GM20431 (cell line): ENCODE results near the gene SLC43A2.

Experiments used
- in situ Hi-C: fragments of 300-500 bp; cut with MseI, MboI; formaldehyde crosslinking; loops from one replicate; pipeline ENCODE4 v1.15.0; 2020; ENCODE audit warnings: low sequenced_read_pairs; ENCODE audit not compliant: unreplicated experiment

The SLC43A2 gene

DNA sequence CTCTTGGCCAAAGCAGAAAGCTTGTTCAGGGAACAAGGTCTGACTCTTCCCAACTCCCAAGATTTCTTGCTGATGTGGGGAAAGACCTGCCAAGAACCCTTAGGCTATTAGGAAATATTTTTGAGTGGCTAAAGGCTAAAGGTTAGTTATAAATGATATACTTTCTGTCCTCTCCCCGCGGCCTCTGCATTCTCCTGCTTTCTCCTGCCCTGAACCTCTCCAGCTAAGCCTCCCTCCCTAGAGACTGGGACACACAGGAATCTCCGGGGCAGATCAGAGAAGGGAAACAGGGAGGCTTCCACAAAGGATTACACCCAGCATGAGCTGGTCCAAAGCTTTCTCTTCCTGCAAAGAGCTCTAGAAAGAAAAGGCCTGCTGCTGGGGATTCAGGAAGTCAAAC is 2.3 kb downstream of the SLC43A2 start:
- in situ Hi-C loops = no loop called here

DNA sequence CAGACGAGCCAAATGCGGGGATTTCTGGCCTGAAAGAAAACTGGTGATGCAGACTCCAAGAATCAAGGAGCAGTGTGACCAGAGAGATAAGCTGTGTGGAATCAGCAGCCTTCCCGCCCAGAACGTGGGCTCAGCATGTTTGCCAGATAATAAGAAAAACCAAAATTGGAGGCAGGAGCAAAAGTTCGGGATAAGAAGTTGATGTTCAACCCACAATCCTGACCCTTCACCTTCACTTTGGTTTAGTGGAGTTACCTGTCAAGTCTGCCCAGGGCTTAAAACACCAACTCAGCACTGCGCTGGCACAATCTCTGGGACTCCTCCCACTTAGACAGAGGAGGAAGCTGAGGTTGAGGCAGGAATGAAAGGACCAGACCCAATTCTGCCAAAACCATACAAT is 3.1 kb downstream of the SLC43A2 start:
- in situ Hi-C loops = no loop called here

DNA sequence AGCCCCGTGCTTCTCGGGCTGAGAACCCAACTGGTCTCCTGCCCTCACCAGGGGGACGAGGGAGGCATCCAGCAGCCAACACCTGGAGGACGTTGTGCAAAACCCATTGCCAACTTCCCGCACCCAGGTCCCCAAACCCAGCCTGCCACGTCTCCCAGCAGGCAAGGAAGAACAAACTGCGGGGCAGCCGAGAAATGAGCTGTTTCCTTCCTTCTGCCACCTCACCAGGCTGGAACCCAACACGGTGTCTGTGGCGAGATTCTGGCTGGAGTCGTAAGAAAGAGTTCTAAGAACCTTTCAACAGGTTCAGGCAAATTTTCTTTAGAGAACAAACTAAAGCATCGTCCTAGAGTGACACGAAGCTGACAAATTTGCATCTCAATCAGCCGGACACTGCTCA is 3.6 kb downstream of the SLC43A2 start:
- in situ Hi-C loops = no loop called here

DNA sequence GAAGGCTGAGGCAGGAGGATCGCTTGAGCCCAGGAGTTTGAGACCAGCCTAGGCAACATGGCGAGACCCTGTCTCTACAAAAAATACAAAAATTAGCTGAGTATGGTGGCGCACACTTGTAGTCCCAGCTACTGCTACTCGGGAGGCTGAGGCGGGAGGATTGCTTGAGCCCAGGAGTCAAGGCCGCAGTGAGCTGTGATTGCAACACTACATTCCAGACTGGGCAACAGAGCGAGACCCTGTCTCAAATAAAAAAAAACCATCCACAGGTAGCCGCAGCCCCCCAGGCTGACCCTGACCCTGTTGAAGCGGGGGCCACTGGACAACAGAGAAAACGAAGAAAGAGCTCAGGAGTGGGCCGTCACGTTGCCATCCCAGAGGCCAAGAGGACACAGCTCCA is 4.0 kb downstream of the SLC43A2 start:
- in situ Hi-C loops = no loop called here

DNA sequence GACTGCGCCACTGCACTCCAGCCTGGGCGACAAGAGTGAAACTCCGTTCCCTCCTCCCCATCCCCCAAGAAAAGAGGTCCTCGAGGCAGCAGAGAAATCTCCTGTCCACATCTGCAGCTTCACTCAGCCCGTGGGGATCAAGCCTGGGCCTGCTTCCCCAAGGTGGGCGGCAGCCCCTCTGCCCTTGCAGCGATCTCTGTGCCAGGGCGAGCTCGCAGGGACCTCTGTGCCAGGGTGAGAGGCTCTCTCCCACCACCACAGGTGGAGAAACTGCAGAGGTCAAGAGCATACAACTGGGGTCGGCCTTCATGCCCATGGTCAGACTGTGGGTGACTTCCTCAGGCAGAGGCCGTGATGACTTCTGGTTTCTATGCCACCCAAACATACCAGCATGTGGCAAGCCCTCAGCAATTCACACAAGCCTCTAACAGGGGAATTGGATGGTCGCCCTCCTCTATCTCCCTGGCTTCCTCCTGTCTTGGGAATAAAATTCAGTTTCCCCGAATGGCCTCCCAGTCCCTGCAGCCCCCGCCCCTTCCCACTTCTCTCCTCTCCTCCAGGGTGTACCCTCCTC is 5.5 kb downstream of the SLC43A2 start:
- in situ Hi-C loops = no loop called here

DNA sequence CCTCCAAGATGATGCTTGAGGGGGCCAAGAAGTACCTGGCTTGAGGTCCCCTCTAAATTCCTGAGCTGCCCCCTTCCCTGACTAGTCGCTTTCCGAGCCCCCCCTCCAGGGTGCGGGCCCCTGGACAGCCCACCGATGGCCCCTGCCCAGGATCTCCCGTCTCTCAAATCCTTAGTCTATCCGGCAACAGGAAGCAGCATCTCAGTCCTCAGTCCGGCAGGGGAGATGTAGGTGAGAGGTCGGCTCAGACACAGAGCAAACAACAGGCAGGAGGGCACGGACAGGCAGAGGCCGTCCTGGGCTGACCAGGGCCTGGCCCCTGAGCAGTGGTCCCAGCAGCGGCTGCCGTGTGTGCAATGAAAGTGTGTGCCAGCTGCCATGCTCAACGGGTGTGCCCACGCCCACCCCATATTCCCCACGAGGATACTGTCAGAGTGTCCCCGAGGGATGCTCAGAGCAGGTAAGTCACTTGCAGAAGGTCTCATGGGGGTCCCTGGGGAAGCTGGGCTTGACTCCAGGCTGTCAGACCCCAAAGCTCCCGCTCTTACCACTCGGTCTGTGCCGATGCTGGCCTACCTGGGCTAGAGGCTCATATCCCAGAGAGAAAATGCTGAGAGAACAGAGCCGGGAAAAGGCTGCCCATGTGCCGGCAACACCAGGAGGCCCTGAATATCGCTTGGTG is 7.2 kb downstream of the SLC43A2 start:
- in situ Hi-C loops = no loop called here

DNA sequence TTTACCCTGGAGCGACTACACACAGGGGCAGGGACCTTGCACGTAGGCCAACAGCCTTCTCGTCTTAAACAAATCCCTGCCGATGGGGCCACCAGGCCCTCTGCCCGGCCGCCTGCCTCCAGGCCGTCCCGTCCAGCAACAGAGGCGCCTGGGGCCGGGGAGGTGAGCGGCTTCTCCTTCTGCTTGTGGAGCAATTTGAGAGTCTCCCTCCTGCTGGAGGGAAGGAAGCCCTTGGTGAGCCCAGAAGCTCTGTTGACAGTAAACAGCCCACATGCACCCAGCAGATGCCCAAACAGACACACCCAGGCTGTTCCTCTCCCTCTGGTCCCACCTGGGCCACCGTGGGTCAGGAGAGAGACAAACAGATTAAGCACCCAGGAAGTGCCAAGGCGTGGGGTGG is 8.1 kb downstream of the SLC43A2 start:
- in situ Hi-C loops = no loop called here

DNA sequence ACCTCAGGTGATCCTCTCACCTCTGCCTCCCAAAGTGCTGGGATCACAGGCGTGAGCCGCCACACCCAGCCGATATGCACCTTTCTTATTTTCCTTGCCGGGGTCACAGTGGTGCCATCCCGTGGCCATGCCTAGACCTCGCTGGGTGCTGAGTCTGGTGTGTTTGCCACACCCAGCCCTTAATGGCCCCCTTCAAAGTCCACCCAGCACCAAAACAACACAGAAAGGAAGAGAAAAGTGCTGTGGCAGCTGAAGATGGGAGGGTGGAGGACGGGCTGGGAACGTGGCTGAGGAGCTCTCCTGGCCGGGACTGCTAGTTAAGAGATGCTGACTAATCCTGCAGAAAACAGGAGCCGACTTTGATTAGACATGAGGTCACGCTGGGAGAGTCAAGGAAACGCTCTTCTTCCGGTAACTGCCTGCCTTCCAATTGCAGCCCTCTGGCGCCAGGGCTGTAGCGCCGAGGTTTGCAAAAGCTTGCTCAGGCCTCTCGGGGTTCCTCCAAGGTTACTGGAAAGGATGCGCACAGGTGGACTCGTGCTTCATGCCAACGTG is 10.9 kb downstream of the SLC43A2 start:
- in situ Hi-C loops = no loop called here

DNA sequence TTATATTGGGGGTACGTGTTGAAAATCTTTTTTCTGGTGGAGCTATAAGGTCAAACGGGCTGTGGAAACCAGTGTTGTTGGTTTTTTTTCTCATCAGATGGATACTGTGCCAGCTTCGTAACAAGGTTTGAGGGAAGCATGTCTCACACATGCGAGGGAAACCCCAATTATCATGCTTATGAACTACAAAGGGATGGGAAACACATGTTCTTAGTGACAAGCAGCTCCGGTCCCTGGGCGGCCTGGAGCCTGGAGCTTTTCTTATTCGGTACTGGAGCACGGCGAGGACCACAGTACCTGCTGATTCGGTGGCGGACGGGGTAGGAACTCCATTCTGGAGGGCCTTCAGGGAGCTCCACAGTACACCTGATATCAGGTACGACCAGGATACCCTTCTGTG is 12.5 kb downstream of the SLC43A2 start:
- in situ Hi-C loops = no loop called here

DNA sequence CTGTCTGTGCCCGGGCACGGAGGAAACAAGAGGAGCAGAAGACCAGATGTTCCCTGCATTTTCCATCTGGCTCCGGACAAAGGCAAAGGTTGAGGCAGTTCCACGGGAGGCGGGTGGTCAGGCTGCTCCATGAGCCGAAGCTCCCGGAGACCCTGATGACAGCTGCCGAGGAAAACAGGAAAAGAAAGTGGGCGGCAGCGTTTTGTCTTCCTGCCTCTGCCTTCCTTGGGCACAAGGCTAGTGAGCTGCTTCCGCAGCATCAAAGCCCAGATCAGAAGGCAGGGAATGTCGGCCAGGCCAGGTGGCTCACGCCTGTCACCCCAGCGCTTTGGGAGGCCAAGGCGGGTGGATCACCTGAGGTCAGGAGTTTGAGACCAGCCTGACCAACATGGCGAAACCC is 16.2 kb downstream of the SLC43A2 start:
- in situ Hi-C loops = no loop called here

DNA sequence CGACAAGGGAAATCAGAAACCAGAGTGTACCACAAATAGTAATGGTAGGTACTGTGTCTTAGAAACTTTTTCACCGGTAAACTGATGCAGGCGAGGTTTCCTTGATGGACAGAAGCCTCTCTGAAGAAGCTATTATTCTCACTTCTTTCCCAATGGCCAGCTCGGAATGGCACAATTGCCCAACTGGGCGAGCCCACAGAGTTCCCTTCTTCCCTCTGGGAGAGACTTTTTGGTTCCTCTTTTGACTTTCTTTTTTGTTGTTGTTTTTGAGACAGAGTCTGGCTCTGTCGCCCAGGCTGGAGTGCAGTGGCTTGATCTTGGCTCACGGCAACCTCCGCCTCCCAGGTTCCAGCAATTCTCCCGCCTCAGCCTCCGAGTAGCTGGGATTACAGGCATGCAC is 16.9 kb downstream of the SLC43A2 start:
- in situ Hi-C loops = no loop called here

DNA sequence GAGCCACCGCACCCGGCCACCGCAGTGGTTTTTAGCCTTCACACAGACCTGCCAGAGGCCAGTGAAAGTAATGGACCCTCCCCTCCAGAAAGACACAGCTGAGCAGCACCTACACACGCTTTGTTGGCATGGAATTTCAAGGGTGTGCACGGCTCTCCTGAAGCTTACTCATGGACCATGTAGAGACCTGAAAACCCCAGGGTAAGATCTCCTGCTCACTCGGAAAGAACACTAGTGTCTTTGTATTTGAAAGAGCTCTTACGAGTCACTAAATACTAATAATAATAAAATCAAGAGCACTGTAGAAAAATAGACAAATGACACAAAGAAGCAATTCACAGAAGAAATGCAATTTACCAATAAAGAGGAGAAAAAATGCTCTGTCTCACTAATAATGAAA is 20.0 kb downstream of the SLC43A2 start:
- in situ Hi-C loops = no loop called here

DNA sequence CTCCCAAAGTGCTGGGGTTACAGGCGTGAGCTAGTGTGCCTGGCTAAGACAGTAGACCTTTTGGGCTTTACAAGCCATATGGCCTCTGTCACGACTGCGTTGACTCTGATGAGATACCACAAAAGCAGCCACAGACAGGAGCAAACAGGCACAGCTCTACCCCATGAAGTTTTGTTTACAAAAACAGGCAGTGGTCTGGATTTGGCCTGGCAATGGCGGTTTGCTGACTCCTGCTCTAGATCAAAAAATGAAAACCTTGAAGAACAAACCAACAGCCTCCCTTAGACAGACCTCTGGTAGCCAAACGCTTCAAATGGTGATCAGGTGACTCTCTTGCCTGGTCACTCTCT is 20.7 kb downstream of the SLC43A2 start:
- in situ Hi-C loops = no loop called here

DNA sequence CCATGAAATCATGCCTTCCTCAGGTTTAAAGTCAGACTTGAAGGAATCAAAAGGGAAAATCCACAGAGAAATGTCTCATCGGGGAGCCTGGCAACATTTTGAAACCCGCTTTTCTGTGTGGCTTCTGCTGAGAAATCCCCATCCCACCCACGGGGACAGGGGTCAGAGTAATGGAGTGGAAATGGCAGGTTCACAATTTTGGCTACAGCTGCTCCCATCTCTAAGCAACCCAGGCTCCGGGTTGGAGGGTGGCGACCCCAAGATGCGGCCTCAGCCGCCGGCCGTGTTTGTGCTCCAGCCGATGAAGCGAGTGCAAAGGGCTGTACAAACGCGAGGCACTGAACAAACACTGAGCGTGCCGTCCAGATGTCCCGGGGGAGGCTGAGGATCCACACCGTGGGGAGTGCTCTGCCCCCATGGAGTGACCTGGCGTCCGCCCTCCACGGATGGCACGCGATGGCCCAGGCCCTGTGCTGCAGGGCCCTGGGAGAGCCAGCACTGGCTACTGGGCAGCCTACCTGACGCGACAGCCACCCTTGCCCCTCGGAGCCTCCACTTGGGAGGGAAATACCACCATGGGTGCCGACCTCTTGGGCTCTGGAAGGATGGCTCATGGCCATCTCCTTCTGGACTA is 22.2 kb downstream of the SLC43A2 start:
- in situ Hi-C loops = no loop called here

DNA sequence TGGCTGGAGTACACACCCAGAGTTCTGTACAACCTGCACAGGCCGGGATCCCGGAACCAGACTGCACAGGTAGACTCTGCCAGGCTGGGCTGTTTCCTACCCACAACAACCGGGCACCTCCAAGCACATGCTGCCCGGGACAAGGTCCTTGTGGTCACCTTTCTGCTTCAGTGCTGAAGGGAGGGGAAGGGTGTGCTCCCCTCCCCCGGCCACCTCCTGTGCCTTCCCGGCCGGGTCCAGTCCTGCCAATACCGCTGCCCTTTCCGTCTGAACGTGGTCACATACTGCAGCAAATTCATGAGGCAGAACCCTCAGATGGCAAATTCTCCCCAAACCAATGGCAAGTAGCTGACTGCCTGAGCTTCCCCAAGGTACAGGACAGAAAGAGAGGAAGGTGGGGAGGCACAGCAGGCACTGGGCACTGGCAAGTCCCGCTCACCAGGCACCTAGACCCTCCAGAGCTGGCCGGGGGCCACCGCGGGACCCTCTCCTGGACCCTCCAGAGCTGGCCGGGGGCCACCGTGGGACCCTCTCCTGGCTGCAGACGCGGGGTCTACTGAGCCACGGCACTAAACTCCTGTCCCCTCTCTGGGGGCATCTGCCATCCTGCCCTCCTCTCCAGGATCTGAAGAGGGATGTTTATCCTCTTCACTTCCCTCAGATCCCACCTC is 22.8 kb downstream of the SLC43A2 start:
- in situ Hi-C loops = no loop called here

DNA sequence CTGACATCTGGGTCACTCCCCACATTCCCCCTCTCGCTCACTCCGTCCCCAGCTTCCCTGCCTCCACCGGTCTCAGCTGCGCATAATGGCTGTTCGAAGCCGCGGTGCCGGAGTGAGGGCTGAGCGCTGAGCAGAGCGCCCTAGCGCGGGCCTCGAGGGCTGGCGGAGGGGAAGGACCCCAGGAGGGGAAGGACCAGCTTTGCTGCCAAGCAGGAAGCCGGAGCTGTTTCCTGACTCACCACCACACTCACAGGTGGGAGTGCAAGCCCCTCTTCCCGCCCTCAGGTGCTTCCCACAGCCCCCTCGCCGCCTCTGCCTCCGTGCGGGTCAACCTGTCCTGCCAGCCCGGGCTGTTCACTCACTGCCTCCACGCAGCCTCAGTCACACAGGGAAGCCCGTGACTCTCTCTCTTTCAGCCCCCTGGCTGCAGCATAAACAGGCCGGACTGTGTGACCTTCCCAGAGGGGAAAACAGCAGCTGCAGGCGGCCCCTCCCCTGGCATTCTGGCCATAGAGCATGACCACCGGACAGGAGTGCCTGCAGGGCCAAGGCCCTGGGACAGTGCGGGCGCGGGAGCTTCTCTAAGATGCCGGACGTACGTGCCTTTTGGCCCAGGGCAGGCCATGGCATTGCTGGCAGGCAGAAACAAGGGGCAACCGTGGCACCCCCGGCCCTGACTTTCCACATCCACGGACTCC is 23.7 kb downstream of the SLC43A2 start:
- in situ Hi-C loops = no loop called here

DNA sequence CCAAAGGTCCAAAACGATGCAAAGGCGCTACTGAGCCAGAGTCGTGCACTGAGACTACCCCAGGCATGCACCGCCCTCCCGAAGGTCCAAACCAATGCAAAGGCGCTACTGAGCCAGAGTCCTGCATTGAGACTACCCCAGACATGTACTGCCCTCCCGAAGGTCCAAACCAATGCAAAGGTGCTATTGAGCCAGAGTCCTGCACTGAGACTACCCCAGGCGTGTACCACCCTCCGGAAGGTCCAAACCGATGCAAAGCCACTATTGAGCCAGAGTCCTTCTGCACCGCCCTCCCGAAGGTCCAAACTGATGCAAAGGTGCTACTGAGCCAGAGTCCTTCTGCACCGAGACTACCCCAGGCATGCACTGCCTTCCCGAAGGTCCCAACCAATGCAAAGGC is 27.1 kb downstream of the SLC43A2 start:
- in situ Hi-C loops = no loop called here

DNA sequence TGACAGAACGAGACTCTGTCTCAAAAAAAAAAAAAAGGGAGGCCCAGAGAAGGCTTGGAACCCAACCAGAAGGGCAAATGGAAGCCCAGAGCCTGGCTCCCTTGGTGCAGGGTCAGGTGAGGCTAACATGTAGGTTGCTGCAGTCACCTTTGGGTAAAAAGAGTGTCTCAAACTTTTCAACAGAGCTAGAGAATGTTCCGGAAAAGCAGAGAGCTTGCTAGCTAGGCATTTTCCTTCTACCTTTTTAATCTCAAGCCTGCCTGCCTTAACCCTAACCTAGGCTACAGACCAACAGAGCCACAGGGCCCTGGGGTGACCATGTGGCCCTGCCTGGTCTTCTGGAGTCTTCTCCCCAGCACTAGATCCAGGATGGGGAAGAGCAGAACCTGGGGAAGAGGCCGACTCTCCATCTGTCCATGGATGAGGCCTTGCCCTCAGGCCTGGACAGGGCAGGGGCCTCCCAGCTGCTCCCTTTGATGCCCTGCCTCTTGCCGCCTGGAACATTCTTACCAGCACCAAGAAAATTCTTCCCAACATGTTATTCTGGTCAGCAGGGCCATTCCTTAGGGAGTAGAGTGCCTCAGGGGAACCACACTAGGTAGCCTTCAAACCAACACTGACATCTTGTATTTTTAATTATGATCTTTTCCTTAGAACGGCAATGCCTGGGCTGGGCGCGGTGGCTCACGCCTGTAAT is 30.1 kb downstream of the SLC43A2 start:
- in situ Hi-C loops = no loop called here

DNA sequence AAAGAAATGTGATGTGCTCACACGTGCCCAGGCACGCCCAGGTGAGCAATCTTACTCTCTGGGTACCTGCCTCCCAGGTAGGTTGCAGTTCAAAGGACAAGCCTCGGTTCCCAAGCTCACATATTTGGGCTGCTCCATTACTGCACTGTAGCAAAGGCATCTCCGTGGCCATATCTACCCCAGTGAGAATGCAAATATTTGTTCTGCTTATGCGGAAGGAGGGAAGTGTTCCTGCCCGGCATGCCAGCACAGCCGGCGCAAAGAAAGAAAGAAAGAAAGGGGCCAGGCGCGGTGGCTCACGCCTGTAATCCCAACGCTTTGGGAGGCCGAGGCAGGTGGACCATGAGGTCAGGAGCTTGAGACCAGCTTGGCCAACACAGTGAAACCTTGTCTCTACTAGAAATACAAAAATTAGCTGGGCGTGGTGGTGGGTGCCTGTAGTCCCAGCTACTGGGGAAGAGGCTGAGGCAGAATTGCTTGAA is 30.7 kb downstream of the SLC43A2 start:
- in situ Hi-C loops = no loop called here

DNA sequence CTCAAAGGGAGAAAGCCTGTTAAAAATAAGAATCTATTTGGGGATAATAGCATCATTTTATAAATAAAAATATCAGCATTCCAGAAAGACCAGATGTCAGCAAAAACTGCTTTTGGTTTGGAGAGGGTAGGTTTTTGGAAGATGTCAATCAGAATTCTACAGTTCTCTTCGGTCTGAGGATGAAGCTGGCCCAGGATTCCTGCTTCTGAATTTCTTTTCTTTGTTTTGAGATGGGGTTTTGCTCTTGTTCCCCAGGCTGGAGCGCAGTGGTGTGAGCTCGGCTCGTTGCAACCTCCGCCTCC is 35.1 kb downstream of the SLC43A2 start:
- in situ Hi-C loops = no loop called here
